ENCODE measurements around the gene C1QTNF2. TPM values are rescaled to one million over a fixed set of nuclear protein-coding genes. Genes with fewer than 3 reads are reported as not detected.

Gene C1QTNF2, protein sequence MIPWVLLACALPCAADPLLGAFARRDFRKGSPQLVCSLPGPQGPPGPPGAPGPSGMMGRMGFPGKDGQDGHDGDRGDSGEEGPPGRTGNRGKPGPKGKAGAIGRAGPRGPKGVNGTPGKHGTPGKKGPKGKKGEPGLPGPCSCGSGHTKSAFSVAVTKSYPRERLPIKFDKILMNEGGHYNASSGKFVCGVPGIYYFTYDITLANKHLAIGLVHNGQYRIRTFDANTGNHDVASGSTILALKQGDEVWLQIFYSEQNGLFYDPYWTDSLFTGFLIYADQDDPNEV
- not detected in 2 replicates for total RNA-seq

GRCh38 chr5:160369990-160370712 is at the start of gene C1QTNF2:
Gene C1QTNF2 (minus strand): TSS chr5:160370626. CDS start chr5:160355011, 15,615 bp downstream.
- H3K27me3 ChIP-seq (ENCODE audit: control insufficient read depth, insufficient read depth, low read length): peaks cover 3% of the 10 kb centered on the region
- DNase-seq (ENCODE audit: low read depth) (peak; percentile 43), FAIRE-seq (no peak)
- no peaks in the 10 kb centered on the region for H3K36me3 ChIP-seq (ENCODE audit: control insufficient read depth, insufficient read depth, low read length)
- H3K4me3 ChIP-seq (ENCODE audit: low read depth, low read length): peak within 1 kb of the TSS; percentile 28
- TF ChIP-seq CTCF (IDR thresholded peaks at IDR 0.05; ENCODE audit: insufficient read depth, low read length, severe bottlenecking): no peak

- DNase-seq (ENCODE audit: low read depth): no peak
- TF ChIP-seq CTCF (IDR thresholded peaks at IDR 0.05; ENCODE audit: insufficient read depth, low read length, severe bottlenecking): no peak
- no peak for FAIRE-seq
Observed at GRCh38 chr5:160420331-160420610, 49.8 kb upstream of the C1QTNF2 start.

DNA sequence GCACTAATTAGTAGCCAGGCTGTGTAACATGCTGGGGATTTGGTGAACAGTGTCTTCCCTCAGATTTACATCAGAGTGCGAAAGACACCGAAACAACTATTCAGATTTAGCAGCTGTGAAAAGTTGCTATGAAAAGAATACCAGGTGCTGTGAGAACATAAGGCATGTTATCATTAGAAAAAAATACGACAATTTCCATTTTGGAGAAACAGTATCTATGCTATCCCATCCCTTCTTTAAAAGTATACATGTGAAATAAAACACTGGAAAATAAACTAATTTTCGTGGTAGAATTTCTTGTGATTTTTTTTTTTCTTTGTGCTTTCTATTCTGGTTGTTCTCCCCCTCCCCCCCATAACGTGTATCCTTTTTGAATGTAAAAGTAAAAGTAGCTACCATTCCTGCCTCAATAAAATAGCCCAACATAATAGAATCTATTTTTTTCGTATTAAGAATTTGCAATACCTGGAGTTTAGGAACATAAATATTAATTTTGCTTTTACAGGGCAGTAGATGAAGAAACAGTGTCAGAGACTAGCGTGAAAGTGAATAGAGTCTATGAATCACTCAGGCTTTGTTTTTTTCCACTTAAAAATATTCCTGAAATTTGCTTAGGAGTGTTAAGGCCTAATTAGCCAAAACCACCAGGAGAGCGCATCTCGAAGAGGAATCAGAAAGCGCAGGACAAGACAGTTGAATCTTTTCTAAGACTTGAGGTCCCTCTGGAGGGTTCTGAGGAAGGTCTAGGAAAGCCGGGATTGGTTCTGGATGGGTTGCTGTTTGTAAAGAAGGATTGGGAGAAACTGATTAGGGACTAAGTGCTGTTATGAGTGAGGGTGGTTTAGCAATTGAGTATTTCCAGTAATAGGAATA is 49.3 kb upstream of the C1QTNF2 start:
- no peak for FAIRE-seq

More at GRCh38 chr5:160420331-160420610, 49.8 kb upstream of the C1QTNF2 start:
- no peak overlapping the region for H3K4me3 ChIP-seq (ENCODE audit: low read depth, low read length)
- H3K36me3 ChIP-seq (ENCODE audit: control insufficient read depth, insufficient read depth, low read length): no peaks in the 10 kb centered on the region
- no peaks in the 10 kb centered on the region for H3K27me3 ChIP-seq (ENCODE audit: control insufficient read depth, insufficient read depth, low read length)

DNA sequence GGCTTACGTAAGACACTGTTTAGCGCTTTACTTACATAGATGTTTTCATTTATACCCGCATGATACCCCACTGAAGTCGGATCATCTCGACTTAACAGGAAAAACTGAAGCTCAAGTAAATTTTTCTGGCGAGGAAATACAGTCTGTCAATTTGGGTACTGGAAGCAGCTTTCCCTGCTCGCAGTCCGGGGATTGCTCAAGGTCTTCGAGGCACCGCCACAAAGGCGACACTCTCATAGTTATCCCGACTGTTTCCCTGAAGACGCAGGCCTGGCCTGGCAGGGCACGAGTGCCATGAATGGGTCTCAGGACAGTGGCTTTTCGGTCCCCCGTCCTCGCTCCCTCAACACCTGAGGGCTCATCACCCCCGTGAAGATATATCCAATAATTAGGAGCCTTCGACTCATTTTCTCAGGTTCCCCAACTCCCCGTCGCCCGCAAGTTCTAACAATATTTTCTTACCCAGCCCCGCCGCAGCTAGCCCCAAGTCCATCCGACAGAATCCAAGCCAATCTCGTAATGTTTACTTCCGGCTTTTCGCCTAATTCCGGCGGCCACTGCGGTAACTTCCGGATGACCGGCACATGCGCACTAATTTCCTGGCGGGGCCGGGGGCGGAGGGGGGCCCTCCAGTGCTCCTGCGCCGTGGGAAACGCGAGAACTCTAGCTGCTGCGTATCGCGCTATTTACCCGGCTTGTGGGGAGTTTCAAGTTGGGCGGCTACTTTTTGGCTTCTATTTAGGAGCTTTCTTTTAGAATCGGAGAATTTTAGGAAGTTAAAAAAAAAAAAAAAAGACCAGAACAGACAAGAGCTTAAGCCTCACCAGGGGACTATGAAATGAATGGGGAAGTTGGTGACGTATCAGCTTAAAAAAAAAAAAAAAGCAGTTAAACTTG is 48.4 kb upstream of the C1QTNF2 start, which contains the start of gene SLU7:
TSS of gene SLU7 (minus strand) at position 521 of the 897 bp plus-strand sequence. CDS start 3,787 bp downstream, outside the sequence.
- Histone ChIP-seq H3K27me3 (ENCODE audit: control insufficient read depth, insufficient read depth, low read length) (no peaks in the 10 kb centered on the region), H3K4me3 (ENCODE audit: low read depth, low read length) (peak within 1 kb of the TSS; percentile 69), H3K36me3 (ENCODE audit: control insufficient read depth, insufficient read depth, low read length) (no peaks in the 10 kb centered on the region)
- no peak for FAIRE-seq
- TF ChIP-seq CTCF (IDR thresholded peaks at IDR 0.05; ENCODE audit: insufficient read depth, low read length, severe bottlenecking): no peak
- peak; percentile 90 for DNase-seq (ENCODE audit: low read depth)

More for the DNA sequence above, 49.3 kb upstream of the C1QTNF2 start:
- H3K27me3 ChIP-seq (ENCODE audit: control insufficient read depth, insufficient read depth, low read length): no peaks in the 10 kb centered on the region
- no peaks in the 10 kb centered on the region for H3K36me3 ChIP-seq (ENCODE audit: control insufficient read depth, insufficient read depth, low read length)
- no peak for TF ChIP-seq CTCF (IDR thresholded peaks at IDR 0.05; ENCODE audit: insufficient read depth, low read length, severe bottlenecking)
- no peak for DNase-seq (ENCODE audit: low read depth)
- peak overlapping the region; percentile 69 for H3K4me3 ChIP-seq (ENCODE audit: low read depth, low read length)
